Effector CD4-positive, alpha-beta T cell (primary cell): Measurements from ENCODE around the gene GSTM2.
"Not testable (repeated sequence)": the region's sequence is repeated elsewhere in the genome, so short reads cannot be mapped to it uniquely, and the experiment has no call there.

Experiments
- DNase-seq: peaks from one replicate; pipeline ENCODE4 v3.0.0-alpha.2; 2020

Gene GSTM2

DNA sequence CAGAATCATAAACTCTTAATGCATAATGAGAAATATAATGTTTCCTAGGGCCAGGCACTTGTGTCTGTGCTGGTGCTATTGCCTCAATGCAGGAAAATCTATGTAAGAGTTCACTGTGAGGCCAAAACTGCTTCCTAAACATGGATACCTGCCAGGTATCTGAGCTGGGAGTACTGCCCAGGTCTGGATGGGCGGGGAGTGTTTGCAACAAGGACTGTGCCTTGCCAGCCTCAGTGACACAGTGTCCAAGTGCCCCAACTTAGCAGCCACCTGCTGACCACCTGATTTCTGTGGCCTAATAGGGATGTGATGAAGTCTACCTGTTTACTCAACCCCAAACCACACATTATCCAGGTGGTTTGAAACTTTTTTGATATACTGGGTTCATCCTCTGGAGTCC is 17.5 kb downstream of the GSTM2 start:
- not testable (repeated sequence) for DNase-seq

DNA sequence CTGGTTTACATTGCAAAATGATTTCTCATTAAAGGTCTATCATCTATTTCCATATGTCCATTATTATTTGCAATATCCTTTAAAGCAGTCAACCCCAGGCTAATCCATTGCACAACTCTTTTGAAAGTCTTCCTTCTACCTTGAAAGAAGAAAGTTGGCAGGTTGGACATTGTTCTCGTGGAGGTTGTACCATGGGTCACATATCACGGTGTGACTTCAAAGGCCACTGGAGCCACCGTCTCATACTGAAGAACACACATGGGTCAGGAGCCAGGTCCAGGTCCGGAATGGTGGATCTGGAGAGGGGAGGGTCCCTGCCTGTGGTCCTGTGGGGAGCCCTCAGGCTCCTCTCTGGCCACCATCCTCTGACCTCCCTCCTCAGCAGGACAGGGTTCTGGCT is 18.0 kb downstream of the GSTM2 start:
- not testable (repeated sequence) for DNase-seq

DNA sequence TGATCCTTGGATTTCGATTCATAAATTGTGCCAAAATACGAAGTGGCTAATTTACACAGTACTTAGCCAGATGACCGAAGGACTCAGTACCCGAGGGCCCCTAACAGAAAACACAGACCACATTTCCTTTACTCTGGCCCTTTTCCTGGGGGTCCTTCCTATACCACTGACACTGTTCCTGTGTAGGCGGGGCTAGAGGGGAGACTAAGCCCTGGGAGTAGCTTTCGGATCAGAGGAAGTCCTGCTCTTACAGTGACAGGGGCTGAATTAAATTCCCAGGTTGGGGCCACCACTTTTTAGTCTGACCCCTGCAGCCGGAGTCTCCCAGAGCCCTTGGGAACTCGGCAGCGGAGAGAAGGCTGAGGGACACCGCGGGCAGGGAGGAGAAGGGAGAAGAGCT is 19.3 kb downstream of the GSTM2 start:
- not testable (repeated sequence) for DNase-seq

DNA sequence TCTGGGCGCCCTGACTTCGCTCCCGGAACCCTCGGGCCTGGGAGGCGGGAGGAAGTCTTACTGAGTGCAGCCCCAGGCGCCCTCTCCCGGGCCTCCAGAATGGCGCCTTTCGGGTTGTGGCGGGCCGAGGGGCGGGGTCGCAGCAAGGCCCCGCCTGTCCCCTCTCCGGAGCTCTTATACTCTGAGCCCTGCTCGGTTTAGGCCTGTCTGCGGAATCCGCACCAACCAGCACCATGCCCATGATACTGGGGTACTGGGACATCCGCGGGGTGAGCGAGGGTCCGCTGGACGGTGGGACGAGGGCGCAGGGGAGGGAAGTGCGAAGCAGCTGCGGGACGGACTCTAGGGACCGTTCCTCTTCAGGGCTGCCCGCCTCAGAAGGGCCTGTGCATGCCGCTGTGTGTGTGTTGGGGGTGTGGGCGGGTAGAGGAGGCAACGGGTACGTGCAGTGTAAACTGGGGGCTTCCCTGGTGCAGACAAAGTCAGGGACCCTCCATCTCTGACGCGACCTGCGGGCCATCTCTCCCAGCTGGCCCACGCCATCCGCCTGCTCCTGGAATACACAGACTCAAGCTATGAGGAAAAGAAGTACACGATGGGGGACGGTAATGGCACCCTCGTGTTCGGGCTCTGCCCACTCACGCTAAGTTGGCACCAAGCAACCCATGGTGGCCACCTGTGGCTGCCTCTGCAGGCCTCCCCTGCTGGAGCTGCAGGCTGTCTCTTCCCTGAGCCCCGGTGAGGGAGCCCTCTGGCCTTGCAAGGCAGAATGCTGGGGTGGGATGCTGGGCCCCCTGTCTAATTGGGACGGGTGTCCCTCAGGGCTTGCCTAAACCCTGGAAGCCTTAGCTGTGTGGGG is 20.0 kb downstream of the GSTM2 start, which contains the start of gene GSTM1:
Gene GSTM1 (plus strand): TSS at position 177 of the 859 bp plus-strand sequence. CDS start 57 bp downstream, at position 234.
- no peak for DNase-seq

DNA sequence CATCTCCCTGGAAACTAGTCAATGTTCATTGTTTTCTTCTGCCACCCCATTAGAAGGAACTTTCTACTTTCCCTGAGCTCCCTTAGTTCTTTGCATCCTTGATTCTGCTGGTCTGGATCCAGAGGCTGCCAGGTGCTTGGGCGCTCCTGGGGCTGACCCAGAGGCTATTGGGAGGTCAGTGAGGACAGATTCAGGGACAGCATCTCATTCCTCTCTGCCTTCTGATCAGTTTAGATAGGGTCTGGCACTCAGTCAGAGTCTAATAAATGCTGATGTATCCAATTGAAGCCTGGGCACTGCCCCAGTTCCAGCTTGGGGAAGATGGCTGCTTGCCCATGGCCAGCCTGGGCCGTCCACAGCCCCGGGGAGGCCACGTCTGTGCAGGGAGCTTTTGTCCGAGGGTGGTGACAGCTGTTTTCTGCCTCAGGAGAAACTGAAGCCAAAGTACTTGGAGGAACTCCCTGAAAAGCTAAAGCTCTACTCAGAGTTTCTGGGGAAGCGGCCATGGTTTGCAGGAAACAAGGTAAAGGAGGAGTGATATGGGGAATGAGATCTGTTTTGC is 22.1 kb downstream of the GSTM2 start:
- no peak for DNase-seq

DNA sequence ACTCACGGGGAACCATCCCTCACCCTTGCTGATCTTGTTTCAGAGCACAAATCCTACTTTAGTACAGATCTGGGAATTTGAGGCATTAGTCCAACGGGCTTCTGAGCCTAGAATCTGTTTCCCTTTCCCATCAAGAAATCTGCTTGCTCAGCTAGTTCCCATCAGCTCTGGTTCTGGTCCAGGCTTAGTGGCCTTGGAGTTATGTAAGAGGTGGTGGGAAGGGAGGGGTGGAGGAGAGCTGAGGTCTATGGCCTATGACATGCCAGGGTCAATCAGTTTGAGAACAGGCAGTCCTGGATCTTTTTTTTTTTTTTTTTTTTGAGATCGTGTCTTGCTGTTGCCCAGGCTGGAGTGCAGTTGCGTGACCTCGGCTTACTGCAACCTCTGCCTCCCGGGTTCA is 23.9 kb downstream of the GSTM2 start:
- DNase-seq = no peak

DNA sequence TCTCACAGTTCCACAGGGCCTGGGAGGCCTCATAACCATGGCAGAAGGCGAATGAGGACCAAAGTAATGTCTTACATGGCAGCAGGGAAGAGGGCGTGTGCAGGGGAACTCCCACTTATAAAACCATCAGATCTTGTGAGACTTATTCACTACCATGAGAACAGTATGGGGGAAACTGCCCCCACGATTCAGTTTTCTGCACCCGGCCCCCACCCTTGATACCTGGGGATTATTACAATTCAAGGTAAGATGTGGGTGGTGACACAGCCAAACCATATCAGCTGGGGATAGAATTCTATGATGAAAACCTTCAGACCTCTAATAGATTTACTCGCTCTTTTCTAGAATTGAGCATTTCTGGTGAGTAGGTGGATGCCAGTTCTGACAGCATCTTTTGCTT is 26.5 kb downstream of the GSTM2 start:
- DNase-seq = not testable (repeated sequence)

DNA sequence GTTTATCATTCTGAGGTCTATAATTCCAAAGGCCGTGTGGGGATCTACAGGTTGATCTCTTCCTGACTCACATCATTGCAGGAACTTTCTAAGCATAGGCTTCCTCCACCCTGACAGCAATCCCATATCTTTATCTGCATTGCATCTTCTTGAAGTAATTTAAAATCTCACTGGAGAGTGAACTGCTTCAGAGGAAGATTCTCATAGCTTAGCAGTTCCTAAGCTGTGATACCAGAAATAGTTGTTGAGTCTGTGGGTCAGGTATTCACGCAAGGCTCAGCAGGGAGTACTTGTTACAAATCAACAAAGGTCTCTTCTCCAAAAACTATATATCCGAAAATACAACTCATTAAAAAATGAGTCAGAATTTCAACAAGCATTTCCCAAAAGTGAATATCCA is 27.3 kb downstream of the GSTM2 start:
- DNase-seq = not testable (repeated sequence)

DNA sequence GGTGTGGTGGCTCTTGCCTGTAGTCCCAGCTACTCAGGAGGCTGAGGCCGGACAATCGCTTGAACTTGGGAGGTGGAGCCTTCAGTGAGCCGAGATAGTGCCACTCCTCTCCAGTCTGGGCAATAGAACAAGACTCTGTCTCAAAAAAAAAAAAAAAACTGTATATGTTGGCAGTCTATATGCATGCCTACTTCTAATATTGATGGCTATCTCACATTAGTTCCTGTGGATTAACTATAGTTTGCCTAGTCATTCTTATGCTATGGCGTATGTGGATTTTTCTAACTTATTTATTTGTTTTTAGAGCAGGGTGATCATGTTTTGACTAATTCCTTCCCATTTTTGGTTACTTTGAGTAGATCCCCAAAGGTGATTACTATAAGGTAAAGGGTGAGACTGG is 29.2 kb downstream of the GSTM2 start:
- no peak for DNase-seq

DNA sequence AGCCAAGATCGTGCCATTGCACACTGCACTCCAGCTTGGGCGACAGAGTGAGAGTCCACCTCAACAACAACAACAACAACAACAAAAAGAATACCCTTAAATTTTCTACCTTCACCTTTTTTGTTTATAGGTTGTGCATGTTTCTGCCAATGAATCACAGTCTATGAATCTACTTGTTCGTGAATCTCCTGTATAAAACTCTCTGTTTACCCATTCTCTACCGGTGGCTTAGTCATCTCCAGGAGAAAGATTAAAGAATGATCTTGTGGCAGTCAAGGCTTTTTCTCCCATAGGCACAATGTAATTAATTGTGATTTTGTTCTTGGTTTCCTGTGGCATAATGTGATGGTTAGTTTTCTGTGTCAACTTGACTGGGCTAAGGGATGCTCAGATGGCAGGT is 30.0 kb downstream of the GSTM2 start:
- not testable (repeated sequence) for DNase-seq

DNA sequence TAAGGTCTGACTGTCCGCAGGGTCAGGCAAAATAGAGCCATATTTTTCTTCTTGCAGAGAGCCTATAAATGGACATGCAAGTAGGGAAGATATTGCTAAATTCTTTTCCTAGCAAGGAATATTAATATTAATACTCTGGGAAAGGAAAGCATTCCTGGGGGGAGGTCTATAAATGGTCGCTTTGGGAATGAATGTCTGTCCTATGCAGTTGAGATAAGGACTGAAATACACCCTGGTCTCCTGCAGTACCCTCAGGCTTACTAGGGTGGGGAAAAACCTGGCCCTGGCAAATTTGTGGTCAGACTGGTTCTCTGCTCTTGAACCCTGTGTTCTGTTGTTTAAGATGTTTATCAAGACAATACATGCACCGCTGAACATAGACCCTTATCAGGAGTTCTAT is 35.1 kb downstream of the GSTM2 start:
- not testable (repeated sequence) for DNase-seq

DNA sequence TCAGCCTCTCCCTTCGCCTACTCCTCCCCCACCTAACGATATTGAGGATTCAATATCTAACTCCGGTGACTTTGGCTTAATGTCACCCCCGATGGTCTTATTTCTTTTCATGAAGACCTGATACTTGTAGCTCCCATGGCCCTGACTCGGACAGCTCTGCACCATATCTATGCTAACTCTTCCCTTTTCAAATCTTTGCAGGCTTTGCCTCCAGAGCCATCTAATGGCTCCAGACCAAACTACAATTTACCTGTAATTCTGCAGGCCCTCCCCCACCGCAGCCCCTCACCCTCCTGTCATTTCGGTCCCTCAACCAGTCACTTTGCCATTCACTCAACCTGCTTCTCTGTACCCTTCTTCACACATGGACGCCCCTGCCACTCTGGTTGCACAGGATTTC is 36.3 kb downstream of the GSTM2 start:
- DNase-seq = no peak

DNA sequence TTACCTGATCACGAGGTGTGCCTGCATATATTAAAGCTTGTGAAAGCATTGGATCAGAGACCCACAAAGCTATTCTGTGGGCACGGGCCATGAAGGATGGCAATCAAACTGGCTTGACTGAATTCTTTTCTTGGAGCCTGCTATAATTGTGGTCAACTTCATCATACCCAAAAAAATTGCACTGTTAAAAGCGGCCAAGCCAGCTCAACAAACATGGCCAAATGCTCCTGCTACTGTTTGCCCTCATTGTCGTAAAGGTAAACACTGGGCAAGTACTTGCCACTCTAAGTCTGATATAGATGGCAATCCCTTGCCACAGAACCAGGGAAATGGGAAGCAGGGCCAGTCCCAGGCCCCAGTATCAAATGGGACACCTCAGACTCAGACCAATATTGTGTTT is 37.6 kb downstream of the GSTM2 start:
- no peak for DNase-seq

DNA sequence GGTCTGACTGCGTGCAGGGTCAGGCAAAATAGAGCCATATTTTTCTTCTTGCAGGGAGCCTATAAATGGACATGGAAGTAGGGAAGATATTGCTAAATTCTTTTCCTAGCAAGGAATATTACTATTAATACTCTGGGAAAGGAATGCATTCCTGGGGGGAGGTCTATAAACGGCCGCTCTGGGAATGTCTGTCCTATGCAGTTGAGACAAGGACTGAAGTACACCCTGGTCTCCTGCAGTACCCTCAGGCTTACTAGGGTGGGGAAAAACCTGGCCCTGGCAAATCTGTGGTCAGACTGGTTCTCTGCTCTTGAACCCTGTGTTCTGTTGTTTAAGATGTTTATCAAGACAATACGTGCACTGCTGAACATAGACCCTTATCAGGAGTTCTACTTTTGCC is 41.1 kb downstream of the GSTM2 start:
- not testable (repeated sequence) for DNase-seq

DNA sequence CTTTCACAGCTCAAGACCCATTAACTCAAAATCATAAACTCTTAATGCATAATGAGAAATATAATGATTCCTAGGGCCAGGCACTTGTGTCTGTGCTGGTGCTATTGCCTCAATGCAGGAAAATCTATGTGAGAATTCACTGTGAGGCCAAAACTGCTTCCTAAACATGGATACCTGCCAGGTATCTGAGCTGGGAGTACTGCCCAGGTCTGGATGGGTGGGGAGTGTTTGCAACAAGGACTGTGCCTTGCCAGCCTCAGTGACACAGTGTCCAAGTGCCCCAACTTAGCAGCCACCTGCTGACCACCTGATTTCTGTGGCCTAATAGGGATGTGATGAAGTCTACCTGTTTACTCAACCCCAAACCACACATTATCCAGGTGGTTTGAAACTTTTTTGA is 42.0 kb downstream of the GSTM2 start:
- not testable (repeated sequence) for DNase-seq

DNA sequence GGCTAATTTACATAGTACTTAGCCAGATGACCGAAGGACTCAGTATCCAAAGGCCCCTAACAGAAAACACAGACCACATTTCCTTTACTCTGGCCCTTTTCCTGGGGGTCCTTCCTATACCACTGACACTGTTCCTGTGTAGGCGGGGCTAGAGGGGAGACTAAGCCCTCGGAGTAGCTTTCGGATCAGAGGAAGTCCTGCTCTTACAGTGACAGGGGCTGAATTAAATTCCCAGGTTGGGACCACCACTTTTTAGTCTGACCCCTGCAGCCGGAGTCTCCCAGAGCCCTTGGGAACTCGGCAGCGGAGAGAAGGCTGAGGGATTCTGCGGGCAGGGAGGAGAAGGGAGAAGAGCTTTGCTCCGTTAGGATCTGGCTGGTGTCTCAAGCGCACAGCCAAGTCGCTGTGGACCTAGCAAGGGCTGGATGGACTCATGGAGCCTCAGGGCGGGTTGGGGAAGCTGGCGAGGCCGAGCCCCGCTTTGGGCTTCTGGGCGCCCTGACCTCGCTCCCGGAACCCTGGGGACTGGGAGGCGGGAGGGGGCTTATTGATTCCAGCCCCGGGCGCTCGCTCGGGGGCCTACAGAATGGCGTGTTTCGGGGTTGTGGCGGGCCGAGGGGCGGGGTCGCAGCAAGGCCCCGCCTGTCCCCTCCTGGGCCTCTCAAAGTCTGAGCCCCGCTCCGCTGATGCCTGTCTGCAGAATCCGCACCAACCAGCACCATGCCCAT is 43.9 kb downstream of the GSTM2 start, which contains the start of gene GSTM5:
Gene GSTM5 (plus strand): TSS at position 659 of the 728 bp plus-strand sequence. CDS start 62 bp downstream, at position 721.
- not testable (repeated sequence) for DNase-seq

DNA sequence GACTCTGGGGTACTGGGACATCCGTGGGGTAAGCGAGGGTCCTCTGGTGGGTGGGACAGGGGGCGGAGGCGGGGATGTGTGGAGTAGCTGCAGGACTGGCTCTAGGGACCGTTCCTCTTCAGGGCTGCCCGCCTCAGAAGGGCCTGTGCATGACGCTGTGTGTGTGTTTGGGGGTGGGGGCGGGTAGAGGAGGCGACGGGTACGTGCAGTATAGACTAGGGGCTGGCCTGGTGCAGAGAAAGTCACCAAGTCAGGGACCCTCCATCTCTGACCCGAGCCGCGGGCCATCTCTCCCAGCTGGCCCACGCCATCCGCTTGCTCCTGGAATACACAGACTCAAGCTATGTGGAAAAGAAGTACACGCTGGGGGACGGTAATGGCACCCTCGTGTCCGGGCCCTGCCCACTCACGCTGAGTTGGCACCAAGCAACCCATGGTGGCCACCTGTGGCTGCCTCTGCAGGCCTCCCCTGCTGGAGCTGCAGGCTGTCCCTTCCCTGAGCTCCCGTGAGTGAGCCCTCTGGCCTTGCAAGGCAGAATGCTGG is 44.5 kb downstream of the GSTM2 start:
- DNase-seq = no peak

DNA sequence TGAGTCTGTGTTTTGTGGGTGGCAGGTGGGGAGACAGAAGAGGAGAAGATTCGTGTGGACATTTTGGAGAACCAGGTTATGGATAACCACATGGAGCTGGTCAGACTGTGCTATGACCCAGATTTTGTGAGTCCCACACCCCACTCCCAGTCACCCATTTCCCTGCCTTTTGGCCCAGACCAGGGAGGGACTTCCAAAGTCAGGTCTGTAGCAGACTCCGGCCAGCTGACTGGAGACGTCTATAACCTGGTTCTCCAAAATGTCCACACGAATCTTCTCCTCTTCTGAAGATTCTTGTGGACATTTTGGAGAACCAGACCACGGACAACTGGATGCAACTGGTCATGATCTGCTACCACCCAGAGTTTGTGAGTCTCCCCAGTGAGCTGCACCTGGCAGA is 45.8 kb downstream of the GSTM2 start:
- no peak for DNase-seq

DNA sequence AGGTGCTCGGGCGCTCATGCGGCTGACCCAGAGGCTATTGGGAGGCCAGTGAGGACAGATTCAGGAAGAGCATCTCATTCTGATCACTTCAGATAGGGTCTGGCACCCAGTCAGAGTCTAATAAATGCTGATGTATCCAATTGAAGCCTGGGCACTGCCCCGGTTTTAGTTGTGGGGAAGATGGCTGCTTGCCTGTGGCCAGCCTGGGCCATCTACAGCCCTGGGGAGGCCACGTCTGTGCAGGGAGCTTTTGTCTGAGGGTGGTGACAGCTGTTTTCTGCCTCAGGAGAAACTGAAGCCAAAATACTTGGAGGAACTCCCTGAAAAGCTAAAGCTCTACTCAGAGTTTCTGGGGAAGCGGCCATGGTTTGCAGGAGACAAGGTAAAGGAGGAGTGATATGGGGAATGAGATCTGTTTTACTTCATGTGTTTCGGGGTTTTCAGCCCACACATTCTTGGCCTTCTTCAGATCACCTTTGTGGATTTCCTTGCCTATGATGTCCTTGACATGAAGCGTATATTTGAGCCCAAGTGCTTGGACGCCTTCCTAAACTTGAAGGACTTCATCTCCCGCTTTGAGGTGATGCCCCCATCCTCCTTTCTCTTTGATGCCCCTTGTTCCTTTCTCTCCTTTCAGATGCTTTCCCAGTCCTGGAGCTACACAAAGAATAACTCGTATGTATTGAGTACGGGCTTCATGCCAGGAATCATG is 47.0 kb downstream of the GSTM2 start:
- DNase-seq = no peak

DNA sequence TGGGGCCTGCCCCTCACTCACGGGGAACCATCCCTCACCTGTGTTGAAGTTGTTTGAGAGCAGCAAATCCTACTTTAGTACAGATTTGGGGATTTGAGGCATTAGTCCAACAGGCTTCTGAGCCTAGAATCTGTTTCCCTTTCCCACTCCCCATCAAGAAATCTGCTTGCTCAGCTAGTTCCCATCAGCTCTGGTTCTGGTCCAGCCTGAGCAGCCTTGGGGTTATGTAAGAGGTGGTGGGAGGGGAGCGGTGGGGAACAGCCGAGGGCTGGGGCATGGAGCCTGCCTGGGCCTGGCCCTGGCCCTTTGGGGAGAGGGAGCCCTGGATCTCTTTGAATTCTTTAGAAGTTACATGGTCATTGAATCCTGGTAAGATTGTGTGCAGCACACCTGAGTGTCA is 48.3 kb downstream of the GSTM2 start:
- DNase-seq = no peak

DNA sequence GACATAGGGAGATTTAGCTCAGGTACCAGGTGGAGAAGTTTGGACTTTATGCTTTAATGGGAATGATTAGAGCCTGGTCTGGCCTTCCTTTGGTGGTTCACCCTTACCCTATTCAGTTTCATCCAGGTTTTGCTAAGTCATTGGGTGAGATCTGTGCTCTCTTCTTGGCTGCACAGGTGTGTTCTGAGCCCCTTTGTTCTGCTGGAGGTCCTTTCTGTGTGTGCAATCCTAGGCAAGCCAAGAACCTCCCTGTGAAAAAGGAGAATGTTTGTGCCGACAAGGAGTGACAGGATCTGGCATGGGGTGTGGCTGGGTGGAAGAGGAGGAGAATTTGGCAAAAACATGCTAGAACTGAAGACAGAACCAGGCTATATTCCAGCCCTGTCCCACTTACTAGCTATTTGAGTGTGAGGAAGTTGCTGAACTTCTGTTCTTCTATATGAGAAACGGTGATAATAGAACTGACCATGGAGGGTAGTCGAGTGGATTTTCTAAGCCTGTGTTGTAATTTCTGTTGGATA is 48.8 kb downstream of the GSTM2 start:
- DNase-seq = no peak

DNA sequence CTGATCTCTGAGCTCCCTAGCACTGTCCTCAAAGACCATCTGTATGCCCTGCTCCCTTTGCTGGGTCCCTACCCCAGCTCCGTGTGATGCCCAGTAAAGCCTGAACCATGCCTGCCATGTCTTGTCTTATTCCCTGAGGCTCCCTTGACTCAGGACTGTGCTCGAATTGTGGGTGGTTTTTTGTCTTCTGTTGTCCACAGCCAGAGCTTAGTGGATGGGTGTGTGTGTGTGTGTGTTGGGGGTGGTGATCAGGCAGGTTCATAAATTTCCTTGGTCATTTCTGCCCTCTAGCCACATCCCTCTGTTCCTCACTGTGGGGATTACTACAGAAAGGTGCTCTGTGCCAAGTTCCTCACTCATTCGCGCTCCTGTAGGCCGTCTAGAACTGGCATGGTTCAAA is 49.9 kb downstream of the GSTM2 start:
- DNase-seq = no peak
